Islet precursor cell (in vitro differentiated cells): Measurements from ENCODE around the gene IMMP2L.

ENCODE experiments used
- DNase-seq: peaks from one replicate; pipeline ENCODE4 v3.0.0-alpha.2; 2018

The IMMP2L gene

GRCh38 chr7:111198255-111198654 lies 364.0 kb downstream of the IMMP2L start:
- no peak for DNase-seq

GRCh38 chr7:111196655-111197054 lies 365.6 kb downstream of the IMMP2L start:
- DNase-seq: no peak

- no peak for DNase-seq
Observed at GRCh38 chr7:111192614-111193413, 369.5 kb downstream of the IMMP2L start.

GRCh38 chr7:111190804-111191203 lies 371.5 kb downstream of the IMMP2L start:
- DNase-seq: no peak

GRCh38 chr7:111184987-111185386 lies 377.3 kb downstream of the IMMP2L start:
- DNase-seq: no peak

GRCh38 chr7:111183321-111183720 lies 379.0 kb downstream of the IMMP2L start:
- DNase-seq: no peak

- DNase-seq: no peak
Observed at GRCh38 chr7:111180338-111180737, 382.0 kb downstream of the IMMP2L start.

- DNase-seq: no peak
Observed at GRCh38 chr7:111175908-111176441, 386.3 kb downstream of the IMMP2L start.

GRCh38 chr7:111174510-111174909 lies 387.8 kb downstream of the IMMP2L start:
- no peak for DNase-seq

- no peak for DNase-seq
Observed at GRCh38 chr7:111173990-111174389, 388.3 kb downstream of the IMMP2L start.

- no peak for DNase-seq
Observed at GRCh38 chr7:111173528-111173927, 388.8 kb downstream of the IMMP2L start.

GRCh38 chr7:111172564-111173257 lies 389.6 kb downstream of the IMMP2L start:
- DNase-seq: no peak

- DNase-seq: no peak
Observed at GRCh38 chr7:111168182-111168581, 394.1 kb downstream of the IMMP2L start.

GRCh38 chr7:111164442-111164841 lies 397.9 kb downstream of the IMMP2L start:
- DNase-seq: no peak

- no peak for DNase-seq
Observed at GRCh38 chr7:111162692-111163091, 399.6 kb downstream of the IMMP2L start.

- no peak for DNase-seq
Observed at GRCh38 chr7:111160297-111160696, 402.0 kb downstream of the IMMP2L start.

GRCh38 chr7:111159426-111159825 lies 402.9 kb downstream of the IMMP2L start:
- DNase-seq: no peak

GRCh38 chr7:111150709-111151108 lies 411.6 kb downstream of the IMMP2L start:
- DNase-seq: no peak

- no peak for DNase-seq
Observed at GRCh38 chr7:111147708-111148533, 414.4 kb downstream of the IMMP2L start.

GRCh38 chr7:111146136-111146535 lies 416.2 kb downstream of the IMMP2L start:
- DNase-seq: no peak

- DNase-seq: no peak
Observed at GRCh38 chr7:111145472-111145871, 416.8 kb downstream of the IMMP2L start.

- DNase-seq: no peak
Observed at GRCh38 chr7:111140091-111140865, 422.0 kb downstream of the IMMP2L start.
